HG03066 (cell line): Measurements from ENCODE around the gene TMEM151B.
"Not testable (repeated sequence)": the region's sequence is repeated elsewhere in the genome, so short reads cannot be mapped to it uniquely, and the experiment has no call there.

Source experiments
- ATAC-seq: cut with Tn5 transposase; IDR thresholded peaks from one replicate; pipeline ENCODE4 v1.9.1; 2021; ENCODE audit warnings: low read depth; ENCODE audit not compliant: unreplicated experiment

Gene TMEM151B

DNA sequence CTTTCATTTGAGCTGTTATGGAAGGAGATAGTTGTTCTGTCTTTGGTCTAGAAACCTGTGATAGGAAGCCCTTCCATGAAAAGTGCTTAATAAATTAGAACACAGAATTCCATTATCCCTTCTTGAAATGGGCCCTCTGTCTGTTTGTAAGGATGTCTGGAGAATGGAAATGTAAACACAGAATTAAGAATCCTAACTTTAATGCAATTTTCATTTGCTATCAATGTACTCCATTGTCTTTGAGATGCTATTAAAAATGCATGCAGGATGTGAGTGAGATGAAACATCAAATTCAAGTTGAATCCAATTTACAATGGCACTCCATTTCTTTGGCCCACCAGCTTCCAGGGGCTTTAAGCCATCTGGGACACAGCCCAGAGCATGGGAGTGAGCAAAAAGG is 56.8 kb downstream of the TMEM151B start:
- ATAC-seq, result no peak

DNA sequence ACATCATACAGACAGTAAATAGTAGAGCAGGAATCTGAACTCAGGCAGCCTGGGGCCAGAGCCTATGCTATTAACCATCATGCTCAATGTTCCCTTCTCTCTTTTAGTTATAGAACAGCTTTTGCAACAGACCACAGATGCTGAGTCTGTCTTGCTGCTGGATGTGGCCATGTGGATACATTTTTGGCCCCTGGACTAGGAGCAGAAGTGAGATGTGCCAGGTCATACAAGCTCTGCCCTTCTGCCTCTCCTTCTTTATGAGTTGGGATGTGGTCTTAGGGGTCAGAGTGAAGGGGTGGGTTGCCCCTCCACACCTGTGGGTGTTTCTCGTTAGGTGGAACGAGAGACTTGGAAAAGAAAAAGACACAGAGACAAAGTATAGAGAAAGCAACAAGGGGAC is 57.5 kb downstream of the TMEM151B start:
- ATAC-seq, result no peak

DNA sequence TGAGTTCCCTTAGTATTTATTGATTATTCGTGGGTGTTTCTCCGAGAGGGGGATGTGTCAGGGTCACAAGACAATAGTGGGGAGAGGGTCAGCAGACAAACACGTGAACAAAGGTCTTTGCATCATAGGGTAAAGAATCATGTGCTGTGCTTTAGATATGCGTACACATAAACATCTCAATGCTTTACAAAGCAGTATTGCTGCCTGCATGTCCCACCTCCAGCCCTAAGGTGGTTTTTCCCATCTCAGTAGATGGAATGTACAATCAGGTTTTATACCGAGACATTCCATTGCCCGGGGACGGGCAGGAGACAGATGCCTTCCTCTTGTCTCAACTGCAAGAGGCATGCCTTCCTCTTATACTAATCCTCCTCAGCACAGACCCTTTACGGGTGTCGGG is 58.0 kb downstream of the TMEM151B start:
- not testable (repeated sequence) for ATAC-seq

DNA sequence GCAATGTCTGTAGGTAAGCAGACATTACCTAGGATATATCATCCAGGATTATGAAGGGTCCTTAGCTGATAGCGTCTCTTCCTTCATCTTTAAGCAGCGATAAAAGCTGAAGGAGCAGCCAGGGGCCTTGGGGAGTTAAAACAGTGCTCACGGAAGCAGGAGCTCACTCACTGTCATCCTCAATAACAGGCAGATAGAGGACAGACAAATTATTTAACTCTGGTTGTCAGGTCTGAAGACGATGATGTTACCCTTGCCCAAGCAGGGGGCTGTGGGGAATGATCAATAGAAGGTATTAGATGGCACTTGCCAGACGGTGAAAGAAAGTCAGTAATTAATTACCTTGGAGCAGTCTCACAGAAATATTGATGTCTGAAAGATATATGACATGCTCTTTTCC is 59.6 kb downstream of the TMEM151B start:
- ATAC-seq, result no peak

DNA sequence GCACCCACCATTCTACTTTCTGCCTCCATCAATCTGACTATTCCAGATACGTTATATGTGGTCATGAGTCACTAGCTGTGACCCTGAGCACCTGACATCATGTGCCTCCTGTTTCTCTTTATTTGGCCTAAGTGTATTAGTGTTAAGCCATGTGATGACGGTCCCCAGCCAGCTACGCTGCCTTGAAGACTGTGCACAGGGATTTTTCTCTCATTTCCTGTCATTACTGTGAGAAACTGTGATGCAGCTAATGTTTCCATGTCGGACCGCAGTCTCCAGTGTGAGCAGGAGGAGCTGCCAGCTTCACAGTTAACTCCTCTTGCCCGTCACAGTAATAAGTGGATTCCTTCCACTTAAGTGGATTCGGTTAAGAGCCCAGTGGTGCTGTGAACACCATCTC is 62.3 kb downstream of the TMEM151B start:
- ATAC-seq, result no peak

DNA sequence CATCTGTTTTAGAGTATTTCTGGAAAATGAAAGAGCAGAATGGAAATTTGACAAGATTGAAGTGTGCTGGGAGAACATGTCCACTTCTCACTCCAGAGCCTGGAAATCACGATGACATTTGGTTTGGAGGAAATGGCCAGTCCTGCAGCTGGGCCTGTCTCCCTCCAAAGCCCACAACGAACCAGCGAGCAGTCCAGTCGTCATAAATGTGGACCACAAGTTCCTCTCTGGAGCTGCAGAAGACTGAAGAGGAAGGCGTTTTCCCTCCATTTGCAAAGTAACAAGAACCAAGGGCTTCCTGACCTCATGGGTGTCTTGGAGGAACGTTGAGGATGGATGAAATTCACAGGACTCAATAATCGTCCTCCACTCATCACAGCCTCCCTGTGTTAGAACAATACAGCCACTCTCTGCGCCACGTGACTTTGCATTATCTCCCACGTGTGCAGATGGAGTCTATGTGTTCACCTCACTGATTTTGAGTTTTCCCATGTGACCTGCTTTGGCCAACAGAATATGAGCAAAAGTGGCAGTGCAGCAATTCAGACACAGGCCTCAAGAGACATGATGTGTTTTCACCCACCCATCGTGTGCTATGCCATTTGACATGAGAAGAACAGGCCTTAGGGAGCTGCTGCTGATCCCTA is 63.1 kb downstream of the TMEM151B start:
- ATAC-seq, result no peak

DNA sequence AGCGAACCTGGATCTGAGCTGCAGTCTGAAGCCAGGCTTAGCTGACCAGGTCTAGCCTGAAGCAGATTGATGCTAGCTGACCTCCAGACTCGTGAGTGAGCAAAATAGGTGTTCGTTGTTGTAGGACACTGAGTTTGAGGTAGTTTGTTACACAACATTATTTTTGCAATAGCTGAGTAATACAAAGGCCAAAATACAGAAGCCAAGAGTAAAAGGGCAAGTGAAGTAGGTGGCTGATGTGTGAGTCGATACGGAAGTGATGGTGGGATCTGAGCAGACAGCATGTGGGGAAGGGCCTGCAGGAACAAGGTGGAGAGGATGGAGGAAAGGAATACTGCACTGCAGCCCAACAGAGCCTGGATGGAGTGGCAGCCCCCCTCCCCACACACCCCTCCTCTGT is 63.7 kb downstream of the TMEM151B start:
- no peak for ATAC-seq

DNA sequence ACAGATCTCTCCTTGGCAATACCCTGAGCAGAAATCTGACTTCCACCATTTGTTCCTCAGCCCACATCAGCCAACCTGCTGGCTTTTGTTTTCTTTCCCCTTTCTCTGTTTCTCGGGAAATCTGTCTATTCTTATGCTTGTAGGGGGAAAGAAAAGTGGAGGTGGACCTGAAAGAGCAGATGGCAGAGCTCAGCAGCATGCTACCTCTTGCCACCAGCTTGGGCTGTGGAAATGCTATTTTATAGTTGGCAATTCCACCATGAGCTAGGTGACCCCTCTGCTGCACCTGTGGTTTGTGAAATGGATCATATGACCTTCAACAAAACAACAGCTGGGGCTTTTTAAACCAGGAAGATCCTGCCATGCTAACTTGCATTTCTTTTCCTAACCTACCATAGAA is 65.4 kb downstream of the TMEM151B start:
- ATAC-seq, result no peak

DNA sequence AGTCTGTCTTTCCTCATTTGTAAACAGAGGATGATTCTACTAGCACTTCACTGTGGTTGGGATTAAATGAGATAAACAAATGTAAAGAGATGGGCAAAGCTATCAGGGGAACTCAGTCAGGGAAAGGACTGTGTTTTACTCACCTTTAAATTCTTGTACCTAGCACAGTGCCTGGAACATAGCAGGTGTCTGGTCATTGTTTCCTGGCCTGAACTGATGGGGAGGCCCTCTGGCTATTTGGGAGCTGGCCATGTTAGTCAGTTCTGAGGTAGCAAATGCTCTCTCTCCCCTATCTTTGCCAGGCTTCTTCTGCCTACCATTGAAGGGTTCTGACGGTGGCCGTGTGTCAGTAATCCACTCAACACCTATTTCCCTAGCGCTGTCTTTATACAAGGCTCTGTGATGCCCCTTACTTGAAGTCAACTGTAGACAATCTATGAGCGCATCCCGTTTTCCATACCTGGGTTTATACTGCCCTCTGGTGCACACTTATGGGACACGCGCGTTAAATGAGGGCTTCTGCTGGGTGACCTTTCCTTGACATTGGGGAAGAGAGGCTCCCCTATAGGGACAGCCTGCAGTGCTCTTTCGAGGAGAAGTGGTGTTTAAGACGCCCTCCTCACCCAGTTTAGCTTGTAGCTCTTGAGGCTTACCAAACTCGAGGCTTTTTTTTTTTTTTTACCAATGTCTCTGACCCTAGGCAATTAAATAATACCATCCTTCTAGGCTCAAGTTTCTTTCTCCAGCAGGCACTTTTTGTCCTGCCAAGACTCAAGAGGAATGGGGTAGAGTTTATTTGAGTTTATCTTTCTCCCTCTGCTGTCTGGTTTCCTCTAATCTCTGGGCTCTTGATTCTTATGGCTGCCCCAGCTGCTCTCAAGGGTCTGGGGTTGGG is 68.2 kb downstream of the TMEM151B start:
- no peak for ATAC-seq

DNA sequence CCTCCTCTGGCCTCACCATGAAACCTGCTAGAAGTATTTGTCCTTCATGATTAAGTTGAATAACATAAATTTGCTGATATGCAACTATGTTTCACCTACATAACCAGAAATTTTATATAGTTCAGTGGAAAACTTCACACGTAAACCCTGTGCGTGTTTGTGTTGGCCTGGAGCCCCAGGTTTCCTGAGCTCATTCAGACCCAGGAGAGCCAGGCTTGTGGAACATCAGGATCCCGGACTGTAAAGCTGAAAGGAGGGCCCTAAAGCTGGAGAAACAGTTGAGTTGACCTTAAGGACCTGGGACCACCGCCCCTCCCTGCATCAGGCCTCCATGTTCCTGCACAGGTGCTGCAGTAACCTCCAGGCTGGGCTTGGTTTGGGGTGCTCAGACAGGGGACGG is 69.1 kb downstream of the TMEM151B start:
- no peak for ATAC-seq

DNA sequence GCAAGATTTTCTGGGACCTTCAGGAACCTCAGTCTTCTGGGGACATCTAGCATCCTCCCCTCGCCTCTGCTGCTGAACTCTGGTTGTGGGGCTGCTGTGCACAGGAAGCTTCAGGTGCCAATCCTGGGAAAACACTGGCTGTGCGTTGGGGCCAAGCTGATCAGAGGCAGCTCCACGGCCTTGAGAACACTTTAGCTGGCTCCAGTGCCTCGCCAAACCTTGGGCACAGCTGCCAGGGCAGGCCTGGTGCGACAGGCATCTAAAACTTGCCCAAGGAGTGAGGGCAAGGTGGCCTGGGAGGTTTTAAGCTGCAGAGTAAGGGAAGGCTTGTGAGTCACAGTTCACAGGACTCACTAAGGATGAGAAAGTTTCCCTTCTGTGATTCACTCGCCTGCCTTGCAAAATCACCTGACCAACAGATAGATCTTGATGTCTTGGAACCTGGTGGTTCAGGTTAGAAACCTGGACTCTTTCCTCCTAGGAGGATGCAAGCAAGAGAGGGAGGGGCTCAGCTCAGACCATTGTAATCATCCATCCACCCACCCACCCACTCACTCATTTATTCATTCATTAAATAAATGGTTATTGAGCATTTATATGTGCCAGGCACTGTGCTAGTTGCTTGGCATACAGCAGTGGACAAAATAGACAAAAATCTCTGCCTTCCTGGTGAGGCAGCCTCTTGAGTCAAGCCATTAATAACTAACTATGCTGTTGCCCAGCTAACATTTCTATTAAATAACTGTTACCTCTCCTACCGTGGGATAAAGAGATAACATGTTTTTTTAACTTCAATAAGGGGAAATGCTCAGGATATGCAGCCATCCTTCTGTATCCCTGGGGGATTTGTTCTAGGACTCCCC is 69.7 kb downstream of the TMEM151B start:
- ATAC-seq, result no peak

DNA sequence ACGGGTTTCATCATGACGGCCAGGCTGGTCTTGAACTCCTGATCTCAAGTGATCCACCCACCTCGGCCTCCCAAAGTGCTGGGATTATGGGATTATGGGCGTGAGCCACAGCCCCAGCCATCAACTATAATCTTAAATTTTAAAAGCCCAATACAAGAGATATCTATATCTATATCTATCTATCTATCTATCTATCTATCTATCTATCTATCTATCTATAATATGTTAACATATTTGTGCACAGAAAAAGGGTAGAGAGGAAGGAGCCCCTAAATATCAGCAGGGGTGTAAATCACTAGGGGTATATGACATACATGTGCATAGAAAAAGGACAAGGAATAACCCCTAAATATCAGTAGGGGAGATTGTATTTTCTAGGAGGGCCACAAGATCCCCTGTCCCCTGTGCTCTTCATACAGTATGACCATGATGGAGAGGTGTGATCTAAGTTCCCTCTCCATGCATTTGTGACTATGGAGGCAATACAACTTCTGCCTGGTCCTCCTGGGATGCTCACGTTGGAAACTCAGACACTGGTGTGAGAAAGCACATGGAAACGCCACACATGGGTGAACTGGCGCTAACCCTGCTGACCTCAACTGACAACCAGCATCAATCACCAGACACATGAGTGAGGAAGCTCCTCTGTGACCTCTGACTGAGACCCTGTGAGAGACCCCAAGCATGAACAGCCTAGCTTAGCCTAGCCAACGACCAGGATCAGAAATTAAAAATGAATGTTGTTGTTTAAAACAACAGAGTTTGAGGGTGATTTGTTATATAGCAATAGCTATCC is 71.0 kb downstream of the TMEM151B start:
- no peak for ATAC-seq

DNA sequence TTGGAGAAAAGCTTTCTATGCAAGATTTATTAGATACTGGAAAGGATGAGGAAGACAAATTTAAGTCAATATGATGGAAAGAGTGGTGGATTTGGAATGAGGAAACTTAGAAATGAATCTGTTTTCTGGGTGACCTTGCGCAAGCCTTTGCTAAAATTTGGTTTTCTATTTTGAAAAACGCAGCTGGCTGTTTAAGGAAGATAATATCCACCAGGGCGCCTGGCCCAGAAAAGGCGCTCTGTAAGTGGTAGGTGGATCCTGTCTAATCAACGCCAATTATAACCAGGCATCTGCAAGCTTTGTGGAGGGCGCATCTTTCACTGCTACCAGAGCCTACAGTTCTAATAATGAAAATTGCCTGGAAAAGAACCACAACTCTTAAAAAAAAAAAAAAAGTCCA is 71.8 kb downstream of the TMEM151B start:
- ATAC-seq, result no peak

DNA sequence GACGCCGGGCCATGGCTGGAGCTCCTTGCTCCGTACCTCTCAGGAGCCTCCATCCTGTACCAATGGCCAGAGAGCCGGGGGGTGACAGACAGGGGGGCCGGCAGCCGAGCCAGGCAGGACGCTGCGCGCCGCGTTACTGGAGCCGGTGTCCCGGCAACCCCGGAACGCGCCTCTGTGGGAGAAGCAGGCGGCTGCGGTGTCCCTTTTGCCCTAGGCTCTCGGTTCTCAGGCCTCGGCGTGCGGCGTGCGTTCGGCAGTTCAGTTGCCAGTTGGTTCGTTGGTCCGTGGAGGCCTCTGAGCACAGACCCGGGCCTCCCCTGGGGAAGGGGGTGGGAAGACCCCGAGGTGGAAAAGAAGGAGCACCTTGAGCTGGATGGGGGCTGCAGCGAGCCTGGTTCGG is 72.2 kb downstream of the TMEM151B start, which contains the start of gene SPATS1:
SPATS1 (plus strand) TSS at position 162 of the 400 bp plus-strand sequence. CDS start 446 bp downstream, outside the sequence.
- ATAC-seq, result no peak

DNA sequence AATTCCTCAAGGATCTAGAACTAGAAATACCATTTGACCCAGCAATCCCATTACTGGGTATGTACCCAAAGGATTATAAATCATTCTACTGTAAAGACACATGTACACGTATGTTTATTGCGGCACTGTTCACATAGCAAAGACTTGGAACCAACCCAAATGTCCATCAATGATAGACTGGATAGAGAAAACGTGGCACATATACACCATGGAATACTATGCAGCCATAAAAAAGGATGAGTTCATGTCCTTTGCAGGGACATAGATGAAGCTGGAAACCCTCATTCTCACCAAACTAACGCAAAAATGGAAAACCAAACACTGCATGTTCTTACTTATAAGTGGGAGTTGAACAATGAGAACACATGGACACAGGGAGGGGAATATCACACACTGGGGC is 76.6 kb downstream of the TMEM151B start:
- not testable (repeated sequence) for ATAC-seq

DNA sequence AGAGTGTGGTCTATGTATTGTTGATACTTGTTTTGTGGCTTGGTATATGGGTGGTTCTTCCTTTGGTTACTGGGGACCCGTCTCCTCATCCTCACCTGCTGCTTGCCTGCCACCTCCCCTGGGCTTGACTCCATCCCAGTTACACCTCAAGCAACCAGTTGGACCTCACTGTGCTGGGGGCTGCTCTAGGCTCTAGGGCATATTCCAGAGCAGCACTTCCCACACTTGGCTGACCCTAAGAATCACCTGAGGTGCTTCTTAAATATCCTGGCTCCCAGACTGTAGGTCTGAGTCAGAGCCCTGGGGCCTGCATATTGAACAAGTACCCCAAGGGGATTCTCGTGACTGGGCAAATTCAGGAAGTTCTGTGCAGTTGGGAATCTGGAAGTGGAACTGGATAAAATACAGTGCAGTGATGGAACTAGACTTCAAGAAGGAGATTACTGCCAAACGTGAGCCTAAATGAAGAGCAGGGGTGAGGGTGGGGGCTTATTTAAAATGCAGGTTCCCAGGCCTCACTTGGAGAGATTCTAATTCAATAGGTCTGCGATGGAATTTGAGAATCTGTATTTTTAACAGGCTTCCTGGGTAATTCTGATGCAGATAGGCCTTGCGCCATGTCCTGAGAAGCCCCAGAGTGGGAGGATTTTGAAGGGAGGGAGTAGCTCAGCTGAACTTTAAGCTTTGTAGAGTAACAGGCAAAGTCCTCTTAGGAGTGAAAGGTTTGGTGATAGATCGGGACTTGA is 79.8 kb downstream of the TMEM151B start:
- ATAC-seq, result no peak

DNA sequence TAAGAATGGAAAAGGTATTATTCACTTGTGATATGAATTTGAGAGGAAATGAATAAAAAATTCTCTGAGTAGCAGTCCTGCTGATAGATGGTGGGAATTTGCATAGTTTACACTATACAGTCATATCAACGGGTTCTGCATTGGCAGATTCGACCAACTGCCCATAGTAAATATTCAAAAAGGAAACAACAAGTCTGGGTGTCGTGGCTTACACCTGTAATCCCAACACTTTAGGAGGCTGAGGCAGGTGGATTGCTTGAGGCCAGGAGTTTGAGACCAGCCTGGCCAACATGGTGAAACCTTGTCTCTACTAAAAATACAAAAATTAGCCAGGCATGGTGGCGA is 80.4 kb downstream of the TMEM151B start:
- ATAC-seq, result not testable (repeated sequence)

DNA sequence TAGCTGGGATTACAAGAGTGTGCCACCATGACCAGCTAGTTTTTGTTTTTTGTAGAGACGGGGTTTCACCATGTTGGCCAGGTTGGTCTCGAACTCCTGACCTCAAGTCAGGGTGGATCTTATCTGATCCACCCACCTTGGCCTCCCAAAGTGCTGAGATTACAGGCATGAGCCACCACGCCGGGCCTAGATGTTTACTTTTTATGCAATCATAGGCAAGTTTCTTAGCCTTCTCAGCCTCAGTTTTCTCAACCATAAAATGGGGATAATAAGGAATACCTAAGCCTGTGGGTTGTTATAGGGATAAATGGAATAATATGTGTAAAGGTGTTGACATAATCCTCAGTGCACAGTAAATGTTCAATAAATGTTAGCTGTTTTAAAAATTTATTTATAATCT is 82.0 kb downstream of the TMEM151B start:
- no peak for ATAC-seq

DNA sequence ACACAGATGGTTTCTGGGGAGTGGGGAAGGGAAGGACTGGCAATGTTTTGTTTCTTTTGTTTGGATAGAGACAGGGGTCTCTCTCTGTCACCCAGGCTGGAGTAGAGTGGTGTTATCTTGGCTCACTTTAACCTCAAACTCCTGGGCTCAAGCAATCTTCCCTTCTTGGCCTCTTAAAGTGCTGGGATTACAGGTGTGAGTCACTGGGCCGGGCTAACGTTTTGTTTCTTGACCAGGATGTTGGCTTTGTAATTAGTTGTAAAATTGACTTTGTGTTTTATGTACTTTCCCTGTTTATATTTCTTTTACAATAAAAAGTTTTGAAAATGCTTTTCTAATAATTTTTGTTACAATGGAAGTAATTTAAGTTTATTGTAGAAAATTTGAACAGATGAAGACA is 83.1 kb downstream of the TMEM151B start:
- ATAC-seq, result no peak

DNA sequence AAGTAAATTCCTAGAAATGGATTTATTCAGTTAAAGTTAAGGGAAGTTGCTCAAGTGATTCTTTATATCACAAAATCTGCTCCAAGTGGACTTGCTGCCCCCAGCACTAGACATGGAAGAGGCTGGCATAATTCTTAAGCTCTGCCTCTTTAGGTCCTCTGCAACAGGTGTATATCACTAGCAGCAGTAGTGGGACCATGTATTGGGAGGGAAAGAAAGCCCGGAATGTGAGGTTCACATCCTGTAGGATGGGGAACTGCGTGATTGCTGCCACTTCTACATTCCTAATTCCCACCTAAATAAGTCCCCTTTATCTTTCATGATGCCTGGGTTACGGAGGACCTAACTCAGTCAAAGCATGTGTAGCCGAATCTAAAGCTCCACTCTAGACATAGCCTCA is 85.4 kb downstream of the TMEM151B start:
- ATAC-seq, result no peak
